CD4-positive, alpha-beta T cell (primary cell): Measurements from ENCODE around the gene PRKAR1B. TPM values are rescaled to one million over a fixed set of nuclear protein-coding genes. Genes with fewer than 3 reads are reported as not detected.

Source experiments
- ATAC-seq: fragments of 200-7000 bp; cut with Tn5 transposase; one replicate; pipeline ENCODE4 v1.10.0; 2022; ENCODE audit warnings: mild to moderate bottlenecking; ENCODE audit not compliant: poor library complexity
- CTCF ChIA-PET: fragments of 350-600 bp; sonication (Branson Sonifier 250); formaldehyde crosslinking; loops from one replicate; lab custom pipeline; 2021; ENCODE audit warnings: antibody characterized with exemption, inconsistent platforms; lab: Charles Lee
- POLR2A ChIA-PET: fragments of 350-600 bp; sonication (Branson Sonifier 250); formaldehyde crosslinking; loops from one replicate; lab custom pipeline; 2021; ENCODE audit warnings: antibody characterized with exemption, inconsistent platforms; lab: Charles Lee
- DNase-seq, 14 experiments: peaks; one replicate each; pipeline ENCODE4 v3.0.0-alpha.2; 2013 to 2020; ENCODE audit warnings: mixed read lengths in 2 of 14
- H3K27ac ChIP-seq, 2 donors: one replicate each; pipeline versions ENCODE4 v1.5.1 to v1.7.0; 2013; ENCODE audit warnings: low read length in 2 of 2, low read depth in 1 of 2, mild to moderate bottlenecking in 1 of 2
- H3K27me3 ChIP-seq, 2 experiments: 1 replicate in 1 of 2; 2 replicates in 1 of 2; pipeline versions ENCODE4 v1.6.1 to v1.7.0; 2013; ENCODE audit warnings: low read length in 2 of 2, control low read depth in 1 of 2, mild to moderate bottlenecking in 1 of 2, moderate library complexity in 1 of 2; ENCODE audit not compliant: insufficient read depth in 2 of 2, control insufficient read depth in 1 of 2
- H3K36me3 ChIP-seq: one replicate; pipeline ENCODE4 v1.6.1; 2013; ENCODE audit warnings: low read length, control low read depth; ENCODE audit not compliant: insufficient read depth
- H3K4me1 ChIP-seq: one replicate; pipeline ENCODE4 v1.6.1; 2013; ENCODE audit warnings: low read length, control low read depth; ENCODE audit not compliant: insufficient read depth
- H3K4me3 ChIP-seq: one replicate; pipeline ENCODE4 v1.5.1; 2013; ENCODE audit warnings: mild to moderate bottlenecking, low read length, moderate library complexity
- H3K9me3 ChIP-seq, 2 experiments: 1 replicate in 1 of 2; 2 replicates in 1 of 2; pipeline versions ENCODE4 v1.6.1 to v1.7.0; 2013; ENCODE audit warnings: low read length in 2 of 2, mild to moderate bottlenecking in 2 of 2, control low read depth in 1 of 2, moderate library complexity in 1 of 2; ENCODE audit not compliant: control insufficient read depth in 1 of 2, insufficient read depth in 1 of 2
- H3K27ac Mint-ChIP-seq: one replicate; pipeline ENCODE4 v1.8.0; 2020; ENCODE audit warnings: mixed read lengths
- H3K27me3 Mint-ChIP-seq: one replicate; pipeline ENCODE4 v1.8.0; 2021; ENCODE audit warnings: mixed read lengths
- H3K36me3 Mint-ChIP-seq: one replicate; pipeline ENCODE4 v1.8.0; 2021; ENCODE audit warnings: low read depth, mixed read lengths
- H3K4me1 Mint-ChIP-seq: one replicate; pipeline ENCODE4 v1.8.0; 2021; ENCODE audit warnings: low read depth, mixed read lengths
- H3K4me3 Mint-ChIP-seq: one replicate; pipeline ENCODE4 v1.8.0; 2020; ENCODE audit warnings: mild to moderate bottlenecking, mixed read lengths
- H3K9me3 Mint-ChIP-seq: one replicate; pipeline ENCODE4 v1.8.0; 2020; ENCODE audit warnings: mixed read lengths
- intact Hi-C, 2 experiments: fragments of 100-400 bp; cut with DNase I in 1 of 2; cut with micrococcal nuclease in 1 of 2; formaldehyde crosslinking; loops; one replicate each; pipeline versions ENCODE4 v1.15.1 to v1.9.0; 2023 to 2025; cut with DNase I, micrococcal nuclease
- total RNA-seq, 174 experiments: library from RNA in 2 of 174; stranded (reverse) in 2 of 174; gene quantifications; one replicate each; pipeline ENCODE4 v1.2.3 and lab custom pipeline; 2021 to 2026
- TF ChIP-seq, protein P1 (sequence below): fragments of 200-600 bp; IDR thresholded peaks from one replicate; pipeline ENCODE4 v1.8.0; 2022; ENCODE audit warnings: antibody characterized with exemption, mild to moderate bottlenecking

Gene PRKAR1B
- total RNA-seq, 2 experiments from 2014 or later = 18.8 to 19.5 TPM

GRCh38 chr7:527723-528122 is 199.4 kb downstream of the PRKAR1B start:
- Histone ChIP-seq H3K27me3 (peaks cover 8 to 13% of the 10 kb centered on the region in 2 experiments), H3K36me3 (no peaks in the 10 kb centered on the region), H3K27ac (no peak overlapping the region), H3K4me3 (no peak overlapping the region), H3K4me1 (peaks cover 4% of the 10 kb centered on the region), H3K9me3 (peaks cover 0 to 13% of the 10 kb centered on the region in 2 experiments)
- H3K4me1 Mint-ChIP-seq = no peaks in the 10 kb centered on the region
- DNase-seq (no peak), ATAC-seq (no peak)
- H3K4me3 Mint-ChIP-seq = no peak overlapping the region
- H3K9me3 Mint-ChIP-seq = no peaks in the 10 kb centered on the region
- intact Hi-C loops = loop anchor here (5.0 to 10.0 kb wide), 2 partner anchors 203 to 245 kb away; no protein-coding TSS in a partner anchor
- ChIA-PET CTCF (no interaction called here), POLR2A (no interaction called here)
- H3K27me3 Mint-ChIP-seq = peaks cover 25% of the 10 kb centered on the region
- H3K27ac Mint-ChIP-seq = no peak overlapping the region
- H3K36me3 Mint-ChIP-seq = no peaks in the 10 kb centered on the region
- TF ChIP-seq, protein P1, sequence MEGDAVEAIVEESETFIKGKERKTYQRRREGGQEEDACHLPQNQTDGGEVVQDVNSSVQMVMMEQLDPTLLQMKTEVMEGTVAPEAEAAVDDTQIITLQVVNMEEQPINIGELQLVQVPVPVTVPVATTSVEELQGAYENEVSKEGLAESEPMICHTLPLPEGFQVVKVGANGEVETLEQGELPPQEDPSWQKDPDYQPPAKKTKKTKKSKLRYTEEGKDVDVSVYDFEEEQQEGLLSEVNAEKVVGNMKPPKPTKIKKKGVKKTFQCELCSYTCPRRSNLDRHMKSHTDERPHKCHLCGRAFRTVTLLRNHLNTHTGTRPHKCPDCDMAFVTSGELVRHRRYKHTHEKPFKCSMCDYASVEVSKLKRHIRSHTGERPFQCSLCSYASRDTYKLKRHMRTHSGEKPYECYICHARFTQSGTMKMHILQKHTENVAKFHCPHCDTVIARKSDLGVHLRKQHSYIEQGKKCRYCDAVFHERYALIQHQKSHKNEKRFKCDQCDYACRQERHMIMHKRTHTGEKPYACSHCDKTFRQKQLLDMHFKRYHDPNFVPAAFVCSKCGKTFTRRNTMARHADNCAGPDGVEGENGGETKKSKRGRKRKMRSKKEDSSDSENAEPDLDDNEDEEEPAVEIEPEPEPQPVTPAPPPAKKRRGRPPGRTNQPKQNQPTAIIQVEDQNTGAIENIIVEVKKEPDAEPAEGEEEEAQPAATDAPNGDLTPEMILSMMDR = no peak

GRCh38 chr7:526460-527034 is 200.5 kb downstream of the PRKAR1B start:
- CTCF ChIA-PET = no interaction called here
- H3K36me3 ChIP-seq = no peaks in the 10 kb centered on the region
- Mint-ChIP-seq H3K4me3 (no peak overlapping the region), H3K36me3 (no peaks in the 10 kb centered on the region), H3K27me3 (peaks cover 31% of the 10 kb centered on the region), H3K4me1 (no peaks in the 10 kb centered on the region), H3K9me3 (no peaks in the 10 kb centered on the region), H3K27ac (no peak overlapping the region)
- ATAC-seq (no peak), DNase-seq (no peak)
- POLR2A ChIA-PET = no interaction called here
- no peak overlapping the region for H3K27ac ChIP-seq
- H3K4me3 ChIP-seq = no peak overlapping the region
- H3K4me1 ChIP-seq = peaks cover 15% of the 10 kb centered on the region
- peaks cover 19 to 20% of the 10 kb centered on the region in 2 experiments for H3K27me3 ChIP-seq
- TF ChIP-seq, protein P1 = no peak
- intact Hi-C loops = loop anchor here (5.0 to 10.0 kb wide), 2 partner anchors 202 to 246 kb away; no protein-coding TSS in a partner anchor
- peaks cover 0 to 15% of the 10 kb centered on the region in 2 experiments for H3K9me3 ChIP-seq

- H3K36me3 ChIP-seq = no peaks in the 10 kb centered on the region
- DNase-seq (no peak), ATAC-seq (no peak)
- Mint-ChIP-seq H3K27me3 (peaks cover 39% of the 10 kb centered on the region), H3K36me3 (no peaks in the 10 kb centered on the region), H3K4me1 (no peaks in the 10 kb centered on the region), H3K4me3 (no peak overlapping the region), H3K9me3 (no peaks in the 10 kb centered on the region), H3K27ac (no peak overlapping the region)
- ChIA-PET CTCF (no interaction called here), POLR2A (no interaction called here)
- peaks cover 21% of the 10 kb centered on the region for H3K4me1 ChIP-seq
- H3K27me3 ChIP-seq = peaks cover 27 to 28% of the 10 kb centered on the region in 2 experiments
- intact Hi-C loops = loop anchor here (5.0 to 10.0 kb wide), 2 partner anchors 201 to 247 kb away; no protein-coding TSS in a partner anchor
- peaks cover 0 to 20% of the 10 kb centered on the region in 2 experiments for H3K9me3 ChIP-seq
- H3K27ac ChIP-seq = no peak overlapping the region
- no peak overlapping the region for H3K4me3 ChIP-seq
- TF ChIP-seq, protein P1 = no peak
These were observed 201.3 kb downstream of the PRKAR1B start for GRCh38 chr7:525740-526139.
